Body of pancreas (tissue), 4 donors: ENCODE measurements around the gene DNAJC1. TPM values are rescaled to one million over a fixed set of nuclear protein-coding genes. Genes with fewer than 3 reads are reported as not detected.

ENCODE experiments used
- ATAC-seq: fragments of 150-250 bp; one replicate; pipeline ENCODE4 v1.9.1; 2016
- DNase-seq, 4 donors: peaks; one replicate each; pipeline ENCODE4 v3.0.0-alpha.2; 2019
- H3K27ac ChIP-seq, 4 donors: fragments of 200-600 bp; sonication (generic); 1 replicate in 3 of 4; 2 replicates in 1 of 4; pipeline versions ENCODE4 v1.5.1 to v1.6.1; 2016 to 2019; ENCODE audit warnings: mild to moderate bottlenecking in 1 of 4, mixed read lengths in 1 of 4, moderate library complexity in 1 of 4
- H3K27me3 ChIP-seq, 2 donors: fragments of 200-600 bp; sonication (generic); one replicate each; pipeline ENCODE4 v1.6.0; 2016; ENCODE audit warnings: mild to moderate bottlenecking in 1 of 2
- H3K36me3 ChIP-seq, 2 donors: fragments of 200-600 bp; sonication (generic); replicated peaks in 1 of 2; 2 replicates each; pipeline ENCODE4 v1.5.1; 2016; ENCODE audit warnings: low read depth in 2 of 2; ENCODE audit not compliant: insufficient read depth in 1 of 2
- H3K4me1 ChIP-seq: fragments of 200-600 bp; sonication (generic); one replicate; pipeline ENCODE4 v1.6.0; 2016
- H3K4me3 ChIP-seq, 2 donors: fragments of 200-600 bp; sonication (generic); 1 replicate in 1 of 2; 2 replicates in 1 of 2; pipeline ENCODE4 v1.5.1; 2016 to 2019
- H3K9me3 ChIP-seq, 3 donors: fragments of 200-600 bp; sonication (generic); 1 replicate in 2 of 3; 2 replicates in 1 of 3; pipeline ENCODE4 v1.5.1; 2016
- POLR2A ChIP-seq, 3 donors: fragments of 450-650 bp; IDR thresholded peaks; one replicate each; pipeline ENCODE4 v1.6.1; 2016; ENCODE audit warnings: antibody characterized with exemption in 3 of 3, mild to moderate bottlenecking in 2 of 3
- WGBS, 2 donors: methylation state at CpG; one replicate each; pipeline ENCODE4 v1.1.5; 2017; 5-methylcytosine and 5-hydroxymethylcytosine counted together
- intact Hi-C: fragments of 100-400 bp; cut with DNase I; formaldehyde crosslinking; loops from one replicate; pipeline ENCODE4 v1.15.1; 2023
- total RNA-seq, 2 donors: library from RNA; depleted of rRNA; stranded (reverse); fragments of >200 nt; gene quantifications; one replicate each; pipeline ENCODE4 v1.1.0, GENCODE V29; 2016
- TF ChIP-seq, protein P1 (sequence below), 7 experiments: fragments of 450-650 bp in 4 of 7; fragments of 200-600 bp in 3 of 7; sonication (generic) in 3 of 7; IDR thresholded peaks; one replicate each; pipeline ENCODE4 v1.5.1; 2016 to 2019; ENCODE audit warnings: antibody characterized with exemption in 7 of 7

Gene DNAJC1
- total RNA-seq, 2 donors from 2014 or later: 45.7 to 90.3 TPM

DNA sequence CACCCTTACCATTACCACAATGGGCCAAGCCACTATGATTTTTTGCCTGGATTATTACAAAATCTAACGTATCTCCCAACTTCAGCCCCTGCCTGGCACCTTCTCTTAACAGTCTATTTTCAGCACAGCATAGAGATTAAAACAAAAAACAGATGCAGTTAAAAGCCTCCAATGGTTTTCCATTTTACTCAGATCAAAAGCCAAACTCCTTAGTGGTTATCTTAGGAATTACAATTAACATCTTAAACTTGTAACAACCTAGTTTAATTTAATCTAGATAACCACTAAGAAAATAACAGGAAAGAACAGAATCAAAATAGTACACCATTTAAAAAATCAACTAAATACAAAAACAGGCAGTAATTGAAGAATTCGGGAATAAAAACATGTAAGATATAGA, 43.5 kb downstream of the DNAJC1 start:
- Histone ChIP-seq H3K4me1 (no peaks in the 10 kb centered on the region), H3K4me3 (no peak overlapping the region), H3K36me3 (no peaks in the 10 kb centered on the region), H3K27ac (no peak overlapping the region), H3K27me3 (no peaks in the 10 kb centered on the region), H3K9me3 (no peaks in the 10 kb centered on the region)
- DNase-seq: no peak
- intact Hi-C loops: no loop called here
- 75 to 79% methylated on average over 2 of the region's 2 CpGs for WGBS, 2 donors
- TF ChIP-seq, protein P1, sequence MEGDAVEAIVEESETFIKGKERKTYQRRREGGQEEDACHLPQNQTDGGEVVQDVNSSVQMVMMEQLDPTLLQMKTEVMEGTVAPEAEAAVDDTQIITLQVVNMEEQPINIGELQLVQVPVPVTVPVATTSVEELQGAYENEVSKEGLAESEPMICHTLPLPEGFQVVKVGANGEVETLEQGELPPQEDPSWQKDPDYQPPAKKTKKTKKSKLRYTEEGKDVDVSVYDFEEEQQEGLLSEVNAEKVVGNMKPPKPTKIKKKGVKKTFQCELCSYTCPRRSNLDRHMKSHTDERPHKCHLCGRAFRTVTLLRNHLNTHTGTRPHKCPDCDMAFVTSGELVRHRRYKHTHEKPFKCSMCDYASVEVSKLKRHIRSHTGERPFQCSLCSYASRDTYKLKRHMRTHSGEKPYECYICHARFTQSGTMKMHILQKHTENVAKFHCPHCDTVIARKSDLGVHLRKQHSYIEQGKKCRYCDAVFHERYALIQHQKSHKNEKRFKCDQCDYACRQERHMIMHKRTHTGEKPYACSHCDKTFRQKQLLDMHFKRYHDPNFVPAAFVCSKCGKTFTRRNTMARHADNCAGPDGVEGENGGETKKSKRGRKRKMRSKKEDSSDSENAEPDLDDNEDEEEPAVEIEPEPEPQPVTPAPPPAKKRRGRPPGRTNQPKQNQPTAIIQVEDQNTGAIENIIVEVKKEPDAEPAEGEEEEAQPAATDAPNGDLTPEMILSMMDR (IDR thresholded peaks at IDR 0.05): no peak
- no peak for TF ChIP-seq POLR2A (IDR thresholded peaks at IDR 0.05)
- no peak for ATAC-seq

- TF ChIP-seq, protein P1 (IDR thresholded peaks at IDR 0.05): no peak
- no peak for TF ChIP-seq POLR2A (IDR thresholded peaks at IDR 0.05)
- Histone ChIP-seq H3K27me3 (no peaks in the 10 kb centered on the region), H3K4me1 (no peaks in the 10 kb centered on the region), H3K27ac (no peak overlapping the region), H3K36me3 (no peaks in the 10 kb centered on the region), H3K9me3 (no peaks in the 10 kb centered on the region), H3K4me3 (no peak overlapping the region)
- intact Hi-C loops: no loop called here
- WGBS, 2 donors: 25 to 30% methylated on average over 1 of the region's 1 CpG
- ATAC-seq (no peak), DNase-seq (no peak)
Observed at GRCh38 chr10:21954690-21955089, 48.8 kb downstream of the DNAJC1 start.

DNA sequence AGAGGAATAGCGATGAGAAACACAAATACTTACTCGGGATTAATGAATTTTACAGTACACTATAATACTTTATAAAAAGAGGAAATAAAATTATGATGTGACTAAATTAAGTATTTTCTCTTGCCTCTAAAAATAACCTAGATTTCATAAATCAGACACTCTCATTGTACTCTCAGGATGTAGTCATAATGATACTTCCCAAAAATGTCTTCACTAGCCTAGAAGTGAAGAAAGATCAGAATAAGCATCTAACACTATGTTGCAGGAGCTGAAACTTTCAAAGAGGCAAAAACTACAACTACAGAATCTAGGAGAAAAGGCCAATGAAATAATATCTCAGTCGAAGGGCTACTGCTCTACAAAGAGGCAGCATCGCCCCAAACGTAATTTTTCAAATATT, 49.4 kb downstream of the DNAJC1 start:
- ATAC-seq (no peak), DNase-seq (no peak)
- H3K27me3 ChIP-seq: no peaks in the 10 kb centered on the region
- H3K4me1 ChIP-seq: no peaks in the 10 kb centered on the region
- H3K36me3 ChIP-seq: no peaks in the 10 kb centered on the region
- H3K4me3 ChIP-seq: no peak overlapping the region
- TF ChIP-seq, protein P1 (IDR thresholded peaks at IDR 0.05): no peak
- TF ChIP-seq POLR2A (IDR thresholded peaks at IDR 0.05): no peak
- intact Hi-C loops: no loop called here
- 50 to 51% methylated on average over 5 of the region's 5 CpGs for WGBS, 2 donors
- no peaks in the 10 kb centered on the region for H3K9me3 ChIP-seq
- no peak overlapping the region for H3K27ac ChIP-seq

DNA sequence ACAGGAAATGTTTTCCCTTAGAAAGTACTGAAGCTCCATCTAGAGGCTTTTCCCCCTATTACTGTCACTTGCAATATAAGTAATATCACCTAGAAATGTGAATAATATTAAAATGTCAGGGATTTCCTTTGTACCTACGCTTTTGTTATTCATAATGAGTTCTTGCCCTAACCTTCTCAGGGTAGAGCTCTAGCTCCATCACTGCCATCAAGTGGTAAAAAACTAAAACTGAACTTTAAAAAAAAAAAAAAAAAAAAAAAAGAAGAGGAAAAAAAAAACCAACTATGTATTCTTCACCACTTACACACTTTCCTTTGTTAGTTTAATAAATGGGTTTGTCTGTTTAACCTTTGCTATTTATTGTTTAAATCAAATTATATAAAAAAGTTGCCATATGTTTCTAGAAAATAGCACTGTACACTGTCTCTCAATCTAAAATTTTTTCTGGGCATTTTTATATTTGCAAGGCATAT, 49.9 kb downstream of the DNAJC1 start:
- Histone ChIP-seq H3K9me3 (no peaks in the 10 kb centered on the region), H3K4me1 (no peaks in the 10 kb centered on the region), H3K27ac (no peak overlapping the region), H3K27me3 (no peaks in the 10 kb centered on the region), H3K4me3 (no peak overlapping the region), H3K36me3 (no peaks in the 10 kb centered on the region)
- 0 to 8% methylated on average over 1 of the region's 1 CpG for WGBS, 2 donors
- DNase-seq (no peak), ATAC-seq (no peak)
- TF ChIP-seq, protein P1 (IDR thresholded peaks at IDR 0.05): peak in 6 of 7 experiments; percentile 15 to 52 (median 28)
- no peak for TF ChIP-seq POLR2A (IDR thresholded peaks at IDR 0.05)
- intact Hi-C loops: no loop called here

DNA sequence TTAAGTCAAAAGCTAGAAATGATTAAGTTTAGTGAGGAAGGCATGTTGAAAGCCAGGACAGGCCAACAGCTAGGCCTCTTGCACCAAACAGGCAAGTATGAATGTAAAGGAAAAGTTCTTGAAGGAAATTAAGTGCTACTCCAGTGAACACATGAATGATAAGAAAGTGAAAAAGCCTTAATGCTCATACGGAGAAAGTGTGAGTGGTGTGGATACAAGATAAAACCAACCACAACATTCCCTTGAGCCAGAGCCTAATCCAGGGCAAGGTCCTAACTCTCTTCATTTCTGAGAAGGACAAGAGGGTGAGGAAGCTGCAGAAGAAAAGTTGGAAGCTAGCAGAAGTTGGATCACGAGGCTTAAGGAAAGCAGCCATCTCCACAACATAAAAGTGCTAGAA, 53.0 kb downstream of the DNAJC1 start:
- 68 to 75% methylated on average over 2 of the region's 2 CpGs for WGBS, 2 donors
- intact Hi-C loops: no loop called here

More for the DNA sequence above, 53.0 kb downstream of the DNAJC1 start:
- TF ChIP-seq, protein P1 (IDR thresholded peaks at IDR 0.05): no peak
- Histone ChIP-seq H3K27ac (no peak overlapping the region), H3K4me3 (no peak overlapping the region), H3K9me3 (no peaks in the 10 kb centered on the region), H3K36me3 (no peaks in the 10 kb centered on the region), H3K4me1 (no peaks in the 10 kb centered on the region), H3K27me3 (no peaks in the 10 kb centered on the region)
- ATAC-seq (no peak), DNase-seq (no peak)
